H4 (cell line): Measurements from ENCODE around the gene SORL1. TPM values are rescaled to one million over a fixed set of nuclear protein-coding genes. Genes with fewer than 3 reads are reported as not detected.

Experiments
- DNase-seq: peaks from one replicate; pipeline ENCODE4 v3.0.0-alpha.2; 2015; ENCODE audit warnings: low spot score
- total RNA-seq: library from RNA; depleted of rRNA; stranded (reverse); fragments of >200 nt; shearing (Covaris generic); gene quantifications from 2 replicates; pipeline ENCODE4 v1.2.3, GENCODE V29; 2014; rRNA removed

Gene SORL1
- total RNA-seq, 1 experiment from 2014 or later: 3.6 TPM

- peak; percentile 90 for DNase-seq
Observed at GRCh38 chr11:121655537-121656327, 203.6 kb downstream of the SORL1 start.

- DNase-seq: no peak
Observed at GRCh38 chr11:121656328-121657090, 204.4 kb downstream of the SORL1 start.

GRCh38 chr11:121657146-121657545 is 205.0 kb downstream of the SORL1 start:
- DNase-seq: no peak

GRCh38 chr11:121659811-121660210 is 207.7 kb downstream of the SORL1 start:
- no peak for DNase-seq

- no peak for DNase-seq
Observed at GRCh38 chr11:121661880-121662486, 209.9 kb downstream of the SORL1 start.

- no peak for DNase-seq
Observed at GRCh38 chr11:121664144-121664543, 212.0 kb downstream of the SORL1 start.

GRCh38 chr11:121665206-121665838 is 213.2 kb downstream of the SORL1 start:
- DNase-seq: no peak

- DNase-seq: no peak
Observed at GRCh38 chr11:121667836-121668235, 215.7 kb downstream of the SORL1 start.

- DNase-seq: no peak
Observed at GRCh38 chr11:121669422-121669821, 217.3 kb downstream of the SORL1 start.

- DNase-seq: no peak
Observed at GRCh38 chr11:121670266-121670665, 218.2 kb downstream of the SORL1 start.

GRCh38 chr11:121670805-121671282 is 218.7 kb downstream of the SORL1 start:
- DNase-seq: no peak

- peak; percentile 52 for DNase-seq
Observed at GRCh38 chr11:121671283-121672168, 219.4 kb downstream of the SORL1 start.

GRCh38 chr11:121672630-121673487 is 220.7 kb downstream of the SORL1 start:
- no peak for DNase-seq

- DNase-seq: no peak
Observed at GRCh38 chr11:121681550-121682268, 229.6 kb downstream of the SORL1 start.

Other genes with a start within 250 kb of the SORL1 start
- gene SC5D, start 159.5 kb upstream of the SORL1 start, total RNA-seq: 42.0 and 46.9 TPM in 2 replicates